Erythroblast (primary cell): ENCODE data around the gene POMT1.
"Not testable (repeated sequence)": the region's sequence is repeated elsewhere in the genome, so short reads cannot be mapped to it uniquely, and the experiment has no call there.

Experiments used
- DNase-seq, 2 experiments: peaks; one replicate each; lab custom pipeline; 2025; lab: John Stamatoyannopoulos, UW
- GATA1 ChIP-seq: IDR thresholded peaks from 2 replicates; pipeline ENCODE4 v1.6.1; 2011; ENCODE audit warnings: low read depth, mild to moderate bottlenecking, control low read depth, low read length, moderate library complexity
- POLR2A ChIP-seq: IDR thresholded peaks from 2 replicates; pipeline ENCODE4 v1.6.1; 2011; ENCODE audit warnings: mild to moderate bottlenecking, low read length

The POMT1 gene

DNA sequence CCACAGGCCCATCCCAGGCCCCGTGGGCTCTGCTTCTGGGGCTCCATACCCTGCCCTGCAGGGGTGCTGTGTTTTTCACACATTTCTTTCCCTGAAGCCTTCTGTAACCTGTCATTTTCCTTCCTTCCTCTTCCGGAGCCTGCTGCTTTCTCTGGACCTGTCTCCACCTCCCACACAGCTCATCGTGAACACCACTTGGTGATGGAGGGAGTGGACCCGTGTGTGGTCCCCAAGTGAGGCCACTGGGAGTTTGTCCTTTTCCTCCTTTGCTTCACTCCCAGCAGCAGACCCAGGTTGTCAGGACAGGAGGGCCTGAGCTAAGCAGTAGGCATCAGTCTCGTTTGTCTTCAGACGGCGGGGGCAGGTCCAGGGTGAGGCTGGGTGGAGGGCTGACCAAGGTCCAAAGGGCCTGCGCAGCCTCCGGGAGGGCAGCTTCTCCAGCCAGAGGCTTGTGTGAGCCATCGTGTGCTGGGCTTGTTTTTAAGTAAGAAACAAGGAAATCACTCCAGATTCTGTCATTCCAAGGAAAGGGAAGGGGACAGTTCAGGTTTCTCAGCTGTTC lies 5.8 kb upstream of the POMT1 start:
- DNase-seq = no peak
- TF ChIP-seq GATA1 (no peak), POLR2A (no peak)

GRCh38 chr9:131499254-131499767 lies 3.4 kb upstream of the POMT1 start:
- DNase-seq = no peak
- no peak for TF ChIP-seq POLR2A
- TF ChIP-seq GATA1 = no peak

DNA sequence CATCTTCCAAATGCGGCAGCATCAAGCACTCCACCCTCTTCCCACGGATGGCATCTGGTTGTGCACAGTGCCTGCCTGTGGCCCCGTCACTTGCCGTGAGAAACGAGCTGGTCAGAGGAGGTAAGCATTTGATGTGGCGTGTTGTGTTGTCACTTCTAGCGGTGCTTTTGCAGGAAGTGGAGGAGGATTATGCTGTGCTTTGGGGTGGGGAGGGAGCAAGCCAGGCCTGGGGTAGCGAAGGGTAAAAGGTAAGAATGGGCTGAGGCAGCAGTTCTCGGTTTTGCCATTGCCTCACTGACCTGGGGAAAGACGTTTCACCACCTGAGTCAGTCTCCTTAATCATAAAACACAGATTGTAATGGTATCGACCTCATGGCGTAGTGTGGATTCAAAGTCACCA lies 2.3 kb upstream of the POMT1 start:
- DNase-seq = no peak

DNA sequence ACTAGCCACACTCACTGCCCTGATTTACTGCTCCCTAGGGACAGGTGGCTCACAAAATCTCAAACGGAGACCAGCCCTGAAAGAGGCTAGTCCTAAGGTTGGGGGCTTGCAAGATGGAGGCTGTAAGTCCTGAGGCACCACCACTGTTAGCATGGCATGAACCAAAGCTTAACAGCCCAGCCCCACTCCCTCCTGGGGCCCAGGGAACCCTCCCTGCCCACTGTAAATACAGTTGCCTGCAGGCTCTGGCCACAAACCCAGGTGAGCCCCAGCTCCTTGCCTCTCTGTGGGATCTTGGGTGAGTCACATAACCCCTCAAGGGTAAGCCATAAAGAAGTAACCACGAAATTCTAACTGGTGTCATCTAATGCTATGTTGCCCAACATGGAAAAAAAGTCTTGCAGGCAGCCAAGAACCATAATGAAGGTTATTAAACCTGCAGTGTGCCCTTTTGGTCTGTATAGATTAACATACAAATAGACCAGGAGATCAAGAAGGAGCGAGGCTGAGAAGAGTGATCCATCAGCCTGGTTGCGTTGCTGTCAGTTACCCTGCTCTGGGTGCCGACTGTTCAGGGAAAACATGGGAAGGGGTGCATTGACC lies 1.7 kb upstream of the POMT1 start:
- TF ChIP-seq GATA1 (no peak), POLR2A (no peak)
- no peak for DNase-seq

More for the DNA sequence above, 2.3 kb upstream of the POMT1 start:
- TF ChIP-seq GATA1 (no peak), POLR2A (no peak)

GRCh38 chr9:131503626-131504465 lies 1.1 kb downstream of the POMT1 start:
- TF ChIP-seq POLR2A = no peak
- no peak for TF ChIP-seq GATA1
- peak; percentile 13 to 20 for DNase-seq

DNA sequence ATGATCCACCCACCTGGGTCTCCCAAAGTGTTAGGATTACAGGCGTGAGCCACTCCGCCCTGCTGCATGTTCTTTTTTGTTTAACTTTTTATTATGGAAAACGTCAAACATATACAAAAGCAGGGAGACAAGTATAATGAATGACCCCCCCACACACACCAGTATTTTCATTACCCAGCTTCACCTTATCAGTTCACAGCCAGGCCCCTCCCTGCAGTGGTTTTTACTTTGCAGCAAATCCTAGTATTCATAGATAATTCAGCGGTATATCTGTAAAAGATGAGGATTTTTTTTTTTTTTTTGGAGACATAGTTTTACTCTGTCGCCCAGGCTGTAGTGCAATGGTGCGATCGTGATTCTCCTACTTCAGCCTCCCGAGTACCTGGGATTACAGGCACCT lies 2.3 kb downstream of the POMT1 start:
- TF ChIP-seq POLR2A (no peak), GATA1 (no peak)
- DNase-seq = peak in 1 of 2 experiments; percentile 46

GRCh38 chr9:131511416-131511815 lies 8.7 kb downstream of the POMT1 start:
- no peak for DNase-seq
- TF ChIP-seq POLR2A = no peak
- no peak for TF ChIP-seq GATA1

- no peak for DNase-seq
- TF ChIP-seq POLR2A (no peak), GATA1 (no peak)
These were observed 9.2 kb downstream of the POMT1 start for GRCh38 chr9:131511880-131512279.

DNA sequence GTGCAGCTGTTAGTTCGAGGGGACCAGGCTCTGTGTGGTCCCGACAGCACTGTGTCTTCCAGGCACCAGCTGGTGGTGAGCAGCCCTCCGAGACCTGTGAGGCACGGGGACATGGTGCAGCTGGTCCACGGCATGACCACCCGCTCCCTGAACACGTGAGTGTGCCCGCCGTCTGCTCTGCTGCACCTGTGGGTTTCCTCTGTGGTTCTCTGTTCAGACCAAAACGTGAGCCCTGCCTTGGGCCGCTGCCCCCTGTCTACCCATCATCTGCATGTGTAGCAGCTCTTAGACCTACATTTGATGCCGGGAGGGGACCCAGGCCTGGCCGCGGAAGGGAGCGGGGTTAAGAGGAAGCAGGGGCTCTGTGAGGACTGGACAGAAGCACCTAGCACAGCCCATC lies 10.5 kb downstream of the POMT1 start:
- no peak for DNase-seq
- TF ChIP-seq POLR2A (no peak), GATA1 (no peak)

DNA sequence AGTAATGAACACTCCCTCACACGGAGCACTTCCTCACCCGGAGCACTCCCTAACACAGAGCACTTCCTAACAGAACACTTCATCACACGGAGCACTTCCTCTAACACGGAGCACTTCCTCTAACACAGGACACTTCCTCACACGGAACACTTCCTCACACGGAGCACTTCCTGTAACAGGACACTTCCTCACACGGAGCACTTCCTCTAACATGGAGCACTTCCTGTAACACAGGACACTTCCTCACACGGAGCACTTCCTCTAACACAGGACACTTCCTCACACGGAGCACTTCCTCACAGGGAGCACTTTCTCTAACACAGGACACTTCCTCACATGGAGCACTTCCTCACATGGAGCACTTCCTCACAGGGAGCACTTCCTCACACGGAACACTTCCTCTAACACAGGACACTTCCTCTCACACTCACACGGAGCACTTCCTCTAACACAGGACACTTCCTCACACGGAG lies 12.9 kb downstream of the POMT1 start:
- DNase-seq = not testable (repeated sequence)

DNA sequence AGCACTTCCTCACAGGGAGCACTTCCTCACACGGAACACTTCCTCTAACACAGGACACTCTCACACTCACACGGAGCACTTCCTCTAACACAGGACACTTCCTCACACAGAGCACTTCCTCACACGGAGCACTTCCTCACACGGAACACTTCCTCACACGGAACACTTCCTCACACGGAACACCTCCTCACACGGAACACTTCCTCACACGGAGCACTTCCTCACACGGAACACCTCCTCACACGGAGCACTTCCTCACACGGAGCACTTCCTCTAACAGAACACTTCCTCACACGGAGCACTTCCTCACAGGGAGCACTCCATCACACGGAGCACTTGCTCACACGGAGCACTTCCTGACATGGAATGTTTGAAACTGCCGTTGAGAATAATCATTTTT lies 13.4 kb downstream of the POMT1 start:
- no peak for DNase-seq
- TF ChIP-seq GATA1 = no peak
- TF ChIP-seq POLR2A = no peak

GRCh38 chr9:131516930-131517329 lies 14.2 kb downstream of the POMT1 start:
- TF ChIP-seq POLR2A (no peak), GATA1 (no peak)
- no peak for DNase-seq

- TF ChIP-seq POLR2A (no peak), GATA1 (no peak)
- no peak for DNase-seq
These were observed 15.1 kb downstream of the POMT1 start for GRCh38 chr9:131517761-131518190.

DNA sequence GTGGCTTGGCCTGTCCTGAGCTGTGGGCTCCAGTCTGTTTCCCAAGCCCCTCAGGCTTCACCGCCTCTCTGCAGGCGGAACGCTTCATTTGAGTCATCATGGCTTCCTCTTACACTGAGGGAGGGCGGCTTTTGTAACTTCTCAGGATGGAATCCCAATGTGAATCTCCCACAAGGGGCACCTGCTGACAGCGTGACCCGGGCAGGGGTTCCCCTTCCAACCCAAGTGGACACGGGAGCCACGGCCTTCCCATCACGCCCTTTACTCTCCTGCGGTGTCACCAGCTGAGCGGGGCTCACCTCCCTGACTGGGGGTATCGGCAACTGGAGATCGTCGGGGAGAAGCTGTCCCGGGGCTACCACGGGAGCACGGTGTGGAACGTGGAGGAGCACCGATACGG lies 15.8 kb downstream of the POMT1 start:
- no peak for DNase-seq
- TF ChIP-seq GATA1 (no peak), POLR2A (no peak)

GRCh38 chr9:131520503-131520902 lies 17.8 kb downstream of the POMT1 start:
- DNase-seq = no peak
- TF ChIP-seq GATA1 = no peak
- no peak for TF ChIP-seq POLR2A
